GM12875 (cell line): Measurements from ENCODE around the gene NREP.

Experiments
- H3K4me3 ChIP-seq: one replicate; pipeline ENCODE4 v1.5.1; 2011; ENCODE audit warnings: low read depth, low read length, control low read depth
- CTCF ChIP-seq: IDR thresholded peaks from 2 replicates; pipeline ENCODE4 v1.5.1; 2011; ENCODE audit warnings: low read depth, mild to moderate bottlenecking, control low read depth, inconsistent platforms, low read length, moderate library complexity, borderline replicate concordance; ENCODE audit not compliant: insufficient read depth

The NREP gene

GRCh38 chr5:111765613-111766571, 8.9 kb upstream of the NREP start:
- no peak overlapping the region for H3K4me3 ChIP-seq
- TF ChIP-seq CTCF: no peak

GRCh38 chr5:111764019-111764418, 7.0 kb upstream of the NREP start:
- no peak for TF ChIP-seq CTCF
- no peak overlapping the region for H3K4me3 ChIP-seq

- no peak for TF ChIP-seq CTCF
- no peak overlapping the region for H3K4me3 ChIP-seq
Observed at GRCh38 chr5:111762895-111763294, 5.9 kb upstream of the NREP start.

GRCh38 chr5:111758284-111758628, 1.3 kb upstream of the NREP start:
- TF ChIP-seq CTCF: no peak
- H3K4me3 ChIP-seq: peak overlapping the region; percentile 84

- peak; percentile 34; the same call in 1 of the 2 replicates for TF ChIP-seq CTCF
- peak overlapping the region; percentile 84 for H3K4me3 ChIP-seq
Observed at GRCh38 chr5:111757355-111758283, 625 bp upstream of the NREP start.

- no peak for TF ChIP-seq CTCF
- H3K4me3 ChIP-seq: peak overlapping the region; percentile 84
Observed at GRCh38 chr5:111755942-111756381, 1.0 kb downstream of the NREP start.
